GM21447 (cell line): Measurements from ENCODE around the gene TNC.

Experiments
- ATAC-seq: cut with Tn5 transposase; IDR thresholded peaks from one replicate; pipeline ENCODE4 v1.9.1; 2021; ENCODE audit not compliant: unreplicated experiment

The TNC gene

DNA sequence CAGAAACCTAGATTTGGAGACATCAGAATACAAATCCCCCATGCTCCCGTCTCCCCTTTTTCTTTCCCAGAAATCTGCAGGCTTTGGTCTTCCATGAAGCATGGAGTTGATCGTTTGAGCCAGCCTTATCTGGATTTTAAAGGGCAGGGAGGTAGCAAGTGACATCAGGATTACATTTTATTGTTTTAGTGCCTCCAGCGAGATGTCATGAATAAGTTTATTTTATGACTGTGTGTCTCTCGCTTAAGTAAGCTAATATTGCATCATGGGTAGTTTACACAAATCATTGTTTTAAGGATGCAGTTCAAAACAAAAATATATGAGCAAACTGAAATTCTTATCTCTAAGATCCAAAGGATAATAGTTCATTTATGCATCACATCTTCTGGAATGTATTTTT lies 136.9 kb downstream of the TNC start:
- ATAC-seq = no peak

- ATAC-seq = no peak
Measured at GRCh38 chr9:114973216-114973615, 144.7 kb downstream of the TNC start.

- no peak for ATAC-seq
Measured at GRCh38 chr9:114972510-114973136, 145.3 kb downstream of the TNC start.
